ENCODE data around the gene ST3GAL5. TPM values are rescaled to one million over a fixed set of nuclear protein-coding genes. Genes with fewer than 3 reads are reported as not detected.
"Not testable (repeated sequence)": the region's sequence is repeated elsewhere in the genome, so short reads cannot be mapped to it uniquely, and the experiment has no call there.

The ST3GAL5 gene
- total RNA-seq, 2 experiments from 2014 or later, result 9.6 to 11.5 TPM

- no peak for DNase-seq
- Mint-ChIP-seq H3K27me3 (no peaks in the 10 kb centered on the region), H3K27ac (no peak overlapping the region), H3K36me3 (no peaks in the 10 kb centered on the region), H3K9me3 (no peaks in the 10 kb centered on the region), H3K4me1 (ENCODE audit: low read depth) (peaks cover 9% of the 10 kb centered on the region), H3K4me3 (no peak overlapping the region)
- POLR2A ChIA-PET, result no interaction called here
- intact Hi-C loops (cut with micrococcal nuclease), result no loop called here
- CTCF ChIA-PET, result interaction anchor here (1.0 to 4.1 kb wide), 4 partner anchors 12 to 74 kb away, joined by 3 to 19 read pairs (median 4); partner anchors contain the start of gene ST3GAL5
These were observed 12.4 kb upstream of the ST3GAL5 start for GRCh38 chr2:85901155-85901554.

- no peaks in the 10 kb centered on the region for H3K27me3 Mint-ChIP-seq
These were observed 11.6 kb upstream of the ST3GAL5 start for GRCh38 chr2:85900366-85900765.

GRCh38 chr2:85899849-85900248, 11.1 kb upstream of the ST3GAL5 start:
- Mint-ChIP-seq H3K4me3 (no peak overlapping the region), H3K27ac (peak overlapping the region; percentile 26), H3K4me1 (ENCODE audit: low read depth) (peaks cover 9% of the 10 kb centered on the region), H3K36me3 (peaks cover 3% of the 10 kb centered on the region), H3K9me3 (peaks cover 4% of the 10 kb centered on the region), H3K27me3 (no peaks in the 10 kb centered on the region)
- ChIA-PET POLR2A (no interaction called here), CTCF (interaction anchor here (0.7 to 4.1 kb wide), 2 partner anchors 11 to 86 kb away, joined by 3 to 19 read pairs; partner anchors contain the start of gene ST3GAL5)
- no peak for DNase-seq
- intact Hi-C loops (cut with micrococcal nuclease), result no loop called here

More at GRCh38 chr2:85900366-85900765, 11.6 kb upstream of the ST3GAL5 start:
- CTCF ChIA-PET, result interaction anchor here (0.7 to 4.1 kb wide), 2 partner anchors 11 to 87 kb away, joined by 3 to 19 read pairs; partner anchors contain the start of gene ST3GAL5
- Mint-ChIP-seq H3K4me1 (ENCODE audit: low read depth) (peaks cover 9% of the 10 kb centered on the region), H3K27ac (no peak overlapping the region), H3K4me3 (no peak overlapping the region), H3K36me3 (no peaks in the 10 kb centered on the region), H3K9me3 (no peaks in the 10 kb centered on the region)
- POLR2A ChIA-PET, result no interaction called here
- no peak for DNase-seq
- intact Hi-C loops (cut with micrococcal nuclease), result no loop called here

- Mint-ChIP-seq H3K27me3 (no peaks in the 10 kb centered on the region), H3K4me1 (ENCODE audit: low read depth) (peaks cover 9% of the 10 kb centered on the region), H3K27ac (no peak overlapping the region), H3K36me3 (peaks cover 3% of the 10 kb centered on the region), H3K9me3 (peaks cover 7% of the 10 kb centered on the region), H3K4me3 (no peak overlapping the region)
- ChIA-PET POLR2A (no interaction called here), CTCF (interaction anchor here (4.1 kb wide), 1 partner anchor 10 kb away, joined by 19 read pairs; the partner anchor contains the start of gene ST3GAL5)
- intact Hi-C loops (cut with micrococcal nuclease), result no loop called here
- DNase-seq, result no peak
These were observed 10.5 kb upstream of the ST3GAL5 start for GRCh38 chr2:85899284-85899683.

- H3K9me3 Mint-ChIP-seq, result peaks cover 7% of the 10 kb centered on the region
- no peak overlapping the region for H3K27ac Mint-ChIP-seq
- peaks cover 9% of the 10 kb centered on the region for H3K4me1 Mint-ChIP-seq (ENCODE audit: low read depth)
- ChIA-PET CTCF (interaction anchor here (4.1 kb wide), 1 partner anchor 10 kb away, joined by 19 read pairs; the partner anchor contains the start of gene ST3GAL5), POLR2A (no interaction called here)
- no peak for DNase-seq
- H3K36me3 Mint-ChIP-seq, result peaks cover 3% of the 10 kb centered on the region
- no peak overlapping the region for H3K4me3 Mint-ChIP-seq
- H3K27me3 Mint-ChIP-seq, result no peaks in the 10 kb centered on the region
- intact Hi-C loops (cut with micrococcal nuclease), result no loop called here
These were observed 10.1 kb upstream of the ST3GAL5 start for GRCh38 chr2:85898881-85899280.

DNA sequence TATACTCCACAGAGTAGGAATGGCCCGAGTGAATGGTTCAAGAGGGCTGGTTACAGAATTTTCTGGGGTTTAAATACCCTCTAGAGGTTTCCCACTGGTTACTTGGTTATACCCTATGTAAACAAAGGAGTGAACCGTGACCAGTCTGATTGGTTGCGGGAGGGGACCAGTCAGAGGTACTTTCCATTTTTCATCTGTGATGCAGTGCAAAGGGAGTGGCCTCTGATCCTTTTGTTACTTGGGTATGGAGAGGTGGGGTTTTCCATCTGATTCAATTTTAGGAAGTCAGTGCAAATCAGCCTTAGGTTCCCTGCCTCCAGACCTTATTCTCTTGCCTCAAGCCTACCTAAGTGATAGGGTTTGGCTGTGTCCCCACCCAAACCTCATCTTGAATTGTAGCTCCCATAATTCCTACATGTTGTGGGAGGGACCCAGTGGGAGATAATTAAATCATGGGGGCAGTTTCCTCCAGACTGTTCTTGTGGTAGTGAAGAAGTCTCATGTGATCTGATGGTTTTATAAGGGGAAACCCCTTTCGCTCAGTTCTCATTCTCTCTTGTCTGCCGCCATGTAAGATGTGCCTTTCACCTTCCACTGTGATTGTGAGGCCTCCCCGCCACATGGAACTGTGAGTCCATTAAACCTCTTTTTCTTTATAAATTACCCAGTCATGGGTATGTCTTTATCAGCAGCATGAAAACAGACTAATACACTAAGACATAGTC, 5.9 kb upstream of the ST3GAL5 start:
- H3K4me1 Mint-ChIP-seq (ENCODE audit: low read depth), result peaks cover 27% of the 10 kb centered on the region
- H3K9me3 Mint-ChIP-seq; intact Hi-C loops (cut with micrococcal nuclease); H3K36me3 Mint-ChIP-seq; H3K4me3 Mint-ChIP-seq; DNase-seq; H3K27me3 Mint-ChIP-seq; POLR2A ChIA-PET; H3K27ac Mint-ChIP-seq; CTCF ChIA-PET: not testable (repeated sequence)

DNA sequence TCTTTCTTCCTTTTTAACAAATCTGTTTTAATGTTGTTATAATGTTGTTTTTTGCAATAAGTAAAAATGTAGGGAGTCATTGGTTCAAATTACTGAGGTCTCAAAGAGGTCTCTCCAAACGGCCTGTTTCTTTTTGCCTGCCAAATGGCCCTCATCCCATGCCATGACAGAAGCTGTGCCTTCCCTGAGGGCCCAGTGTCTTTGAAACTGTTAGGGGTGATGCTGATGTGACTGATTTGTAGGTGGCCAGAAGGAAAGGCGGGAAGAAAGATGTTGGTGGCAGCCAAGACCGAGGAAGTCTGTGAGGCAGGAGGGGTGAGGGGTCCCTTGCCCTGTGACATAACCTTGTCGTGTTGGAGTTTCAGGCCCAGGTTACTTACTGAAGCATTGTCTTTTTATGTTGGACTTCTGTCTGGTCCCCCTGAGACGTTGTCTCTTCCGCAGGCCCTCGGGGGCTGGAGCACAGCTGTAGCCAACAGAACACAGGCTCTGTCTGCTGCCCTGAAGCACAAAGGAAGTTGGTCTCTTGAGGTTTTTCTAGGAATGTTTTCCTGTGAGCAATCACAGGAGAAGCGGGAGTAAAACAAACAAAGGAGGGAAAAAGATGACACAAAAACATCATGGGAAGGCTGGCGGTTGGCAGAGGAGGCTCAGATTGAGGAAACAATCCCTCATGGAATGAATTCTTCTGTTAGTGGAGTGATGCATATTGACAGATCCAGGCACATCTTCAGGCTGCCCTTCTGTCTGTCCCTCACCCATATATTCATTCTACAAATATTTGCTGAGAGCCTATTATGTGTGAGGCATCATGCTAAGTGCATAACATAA, 4.9 kb upstream of the ST3GAL5 start:
- ChIA-PET CTCF (no interaction called here), POLR2A (interaction anchor here (0.6 kb wide), 1 partner anchor 13 kb away, joined by 3 read pairs; no protein-coding TSS in a partner anchor)
- Mint-ChIP-seq H3K9me3 (peaks cover 7% of the 10 kb centered on the region), H3K4me1 (ENCODE audit: low read depth) (peaks cover 29% of the 10 kb centered on the region), H3K27me3 (no peaks in the 10 kb centered on the region), H3K27ac (no peak overlapping the region), H3K4me3 (no peak overlapping the region), H3K36me3 (peaks cover 3% of the 10 kb centered on the region)
- intact Hi-C loops (cut with micrococcal nuclease), result no loop called here
- no peak for DNase-seq

- Mint-ChIP-seq H3K27me3 (no peaks in the 10 kb centered on the region), H3K4me1 (ENCODE audit: low read depth) (peaks cover 30% of the 10 kb centered on the region), H3K4me3 (no peak overlapping the region), H3K36me3 (peaks cover 3% of the 10 kb centered on the region), H3K27ac (no peak overlapping the region), H3K9me3 (peaks cover 7% of the 10 kb centered on the region)
- CTCF ChIA-PET, result interaction anchor here (5.8 kb wide), 1 partner anchor 187 kb away, joined by 50 read pairs; no protein-coding TSS in a partner anchor
- POLR2A ChIA-PET, result no interaction called here
- intact Hi-C loops (cut with micrococcal nuclease), result no loop called here
- DNase-seq, result no peak
These were observed 3.6 kb upstream of the ST3GAL5 start for GRCh38 chr2:85892216-85892944.

DNA sequence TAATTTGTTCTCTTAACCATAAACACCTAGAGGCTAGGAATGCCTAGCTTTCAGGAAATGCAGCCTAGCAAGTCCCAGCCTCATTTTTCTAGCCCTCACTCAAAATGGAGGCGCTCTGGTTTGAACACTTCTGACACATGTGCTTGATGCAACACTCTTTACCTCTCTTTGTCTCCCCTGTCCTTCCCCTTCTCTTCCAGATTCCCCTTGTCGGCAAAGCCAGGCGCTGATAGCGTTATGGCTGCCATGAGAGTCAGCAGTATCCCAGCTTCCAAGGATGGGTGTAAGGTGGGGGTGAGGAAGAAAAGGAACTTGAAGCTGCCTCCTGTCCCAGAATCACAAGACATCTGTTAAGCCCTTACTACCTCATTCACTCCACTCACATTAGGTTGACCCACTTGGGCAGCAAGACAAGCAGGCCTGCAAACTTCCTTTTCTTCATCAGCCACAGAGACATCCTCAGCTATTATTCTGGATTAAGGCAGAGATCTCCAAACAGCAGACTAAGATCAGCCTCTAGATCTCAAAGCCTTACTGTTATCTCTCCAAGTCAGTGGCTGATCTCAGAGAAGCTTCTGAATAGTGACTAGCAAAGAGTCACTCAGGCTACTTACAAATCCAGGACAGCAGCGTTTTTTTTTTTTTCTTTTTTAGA, 1.9 kb upstream of the ST3GAL5 start:
- Mint-ChIP-seq H3K27me3 (no peaks in the 10 kb centered on the region), H3K36me3 (peaks cover 3% of the 10 kb centered on the region), H3K27ac (no peak overlapping the region), H3K9me3 (peaks cover 7% of the 10 kb centered on the region), H3K4me3 (peak overlapping the region; percentile 39), H3K4me1 (ENCODE audit: low read depth) (peaks cover 46% of the 10 kb centered on the region)
- intact Hi-C loops (cut with micrococcal nuclease), result no loop called here
- POLR2A ChIA-PET, result interaction anchor here (1.5 kb wide), 1 partner anchor 216 kb away, joined by 3 read pairs; the partner anchor contains the start of genes POLR1A and PTCD3
- no peak for DNase-seq
- CTCF ChIA-PET, result interaction anchor here (1.0 to 6.7 kb wide), 6 partner anchors 10 to 189 kb away, joined by 3 to 141 read pairs (median 26); no protein-coding TSS in a partner anchor

DNA sequence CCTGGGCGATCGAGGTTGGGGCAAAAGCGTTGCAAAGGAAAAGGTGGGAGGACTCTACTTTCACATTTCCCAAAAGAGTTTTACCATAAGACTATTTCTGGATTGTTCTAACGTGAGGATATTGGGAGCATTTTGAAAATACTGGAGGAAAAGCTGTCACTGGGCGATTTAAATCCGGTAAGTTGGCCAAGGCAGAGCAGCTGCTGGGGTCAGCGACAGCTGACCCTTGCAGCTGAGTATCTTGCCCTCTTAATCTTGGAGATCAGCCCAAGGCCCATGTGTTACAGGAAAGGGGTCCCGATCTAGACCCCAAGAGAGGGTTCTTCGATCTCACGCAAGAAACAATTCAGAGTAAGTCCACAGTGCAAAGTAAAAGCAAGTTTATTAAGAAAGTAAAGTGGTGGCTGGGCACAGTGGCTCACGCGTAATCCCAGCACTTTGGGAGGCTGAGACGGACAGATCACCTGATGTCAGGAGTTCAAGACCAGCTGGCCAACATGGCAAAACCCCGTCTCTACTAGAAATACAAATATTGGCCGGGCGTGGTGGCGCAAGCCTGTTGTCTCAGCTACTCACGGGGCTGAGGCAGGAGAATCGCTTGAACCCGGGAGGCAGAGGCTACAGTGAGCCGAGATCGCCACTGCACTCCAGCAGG, 964 bp upstream of the ST3GAL5 start:
- Mint-ChIP-seq H3K27me3 (no peaks in the 10 kb centered on the region), H3K4me1 (ENCODE audit: low read depth) (peaks cover 52% of the 10 kb centered on the region)
- DNase-seq, result no peak

More for the DNA sequence above, 964 bp upstream of the ST3GAL5 start:
- H3K9me3 Mint-ChIP-seq, result peaks cover 2% of the 10 kb centered on the region
- no peaks in the 10 kb centered on the region for H3K36me3 Mint-ChIP-seq
- CTCF ChIA-PET, result interaction anchor here (0.6 to 6.7 kb wide), 26 partner anchors 11 to 199 kb away, joined by 3 to 141 read pairs (median 5); partner anchors contain the start of gene ATOH8
- peak overlapping the region; percentile 90 for H3K4me3 Mint-ChIP-seq
- intact Hi-C loops (cut with micrococcal nuclease), result loop anchor here (5.0 kb wide), 2 partner anchors 103 to 137 kb away; partner anchors contain the start of gene ATOH8
- H3K27ac Mint-ChIP-seq, result peak overlapping the region; percentile 78
- POLR2A ChIA-PET, result interaction anchor here (0.7 to 2.5 kb wide), 4 partner anchors 12 to 216 kb away, joined by 3 to 16 read pairs (median 4); partner anchors contain the start of genes POLR1A and PTCD3
